HG03108 (cell line): ENCODE results near the gene MYO7A.

Source experiments
- ATAC-seq: cut with Tn5 transposase; IDR thresholded peaks from one replicate; pipeline ENCODE4 v1.9.1; 2021; ENCODE audit warnings: moderate library complexity; ENCODE audit not compliant: unreplicated experiment

Gene MYO7A

GRCh38 chr11:77159219-77159936 lies 31.3 kb downstream of the MYO7A start:
- ATAC-seq, result no peak

GRCh38 chr11:77159937-77160495 lies 32.0 kb downstream of the MYO7A start:
- no peak for ATAC-seq

DNA sequence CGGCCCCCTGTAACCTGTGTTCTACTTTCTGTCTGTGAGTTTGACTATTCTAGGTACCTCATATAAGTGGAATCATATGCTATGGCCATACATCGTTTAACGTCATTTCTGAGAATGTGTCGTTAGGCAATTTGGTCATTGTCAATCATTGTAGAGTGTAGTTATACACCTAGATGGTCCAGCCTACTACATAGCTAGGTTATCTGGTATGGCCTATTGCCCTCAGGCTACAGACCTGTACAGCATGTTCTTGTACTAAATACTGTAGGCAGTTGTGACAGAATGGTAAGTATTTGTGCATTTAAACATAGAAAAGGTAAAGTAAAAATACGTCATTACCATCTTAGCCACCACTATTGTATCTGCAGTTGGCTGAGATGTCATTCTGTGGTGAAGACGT lies 35.2 kb downstream of the MYO7A start:
- ATAC-seq, result no peak

GRCh38 chr11:77165066-77165465 lies 37.0 kb downstream of the MYO7A start:
- ATAC-seq, result no peak

DNA sequence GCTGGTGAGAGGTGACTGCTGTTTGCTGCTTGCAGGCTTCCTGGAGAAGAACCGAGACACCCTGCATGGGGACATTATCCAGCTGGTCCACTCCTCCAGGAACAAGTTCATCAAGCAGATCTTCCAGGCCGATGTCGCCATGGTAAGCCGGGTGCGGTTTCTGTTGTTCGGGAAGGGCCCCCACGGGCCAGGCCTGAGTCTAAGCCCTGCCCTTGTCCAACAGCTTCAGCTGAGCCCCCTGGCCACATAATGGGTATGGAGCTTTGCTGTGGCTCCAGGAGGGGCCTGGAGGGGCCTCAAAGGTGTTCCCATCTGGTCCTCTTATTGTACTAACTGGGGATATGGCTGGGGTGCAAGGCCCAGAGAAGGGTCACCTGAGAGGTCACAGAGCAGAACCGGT lies 38.0 kb downstream of the MYO7A start:
- ATAC-seq, result no peak

- ATAC-seq, result no peak
These were observed 39.1 kb downstream of the MYO7A start for GRCh38 chr11:77167111-77167626.

DNA sequence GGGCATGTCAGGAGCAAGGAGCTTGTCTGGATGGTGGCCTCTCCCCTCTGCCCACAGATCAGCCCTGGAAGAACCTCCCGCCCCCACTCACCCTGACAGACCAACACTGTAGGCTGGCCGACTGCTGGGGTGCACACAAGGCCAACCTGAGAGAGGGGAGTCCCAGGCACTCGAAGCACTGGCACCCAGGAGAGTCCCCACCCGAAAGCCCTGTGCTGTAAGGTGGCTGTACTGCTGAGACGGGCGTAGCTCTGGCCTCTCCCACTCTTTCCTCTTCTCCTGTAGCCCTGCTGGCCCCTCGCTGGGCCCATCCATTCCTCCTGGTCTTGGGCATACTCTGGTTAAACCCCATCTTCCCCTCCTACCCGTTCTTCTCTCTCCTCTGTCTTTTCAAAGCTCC lies 39.7 kb downstream of the MYO7A start:
- ATAC-seq, result no peak

- ATAC-seq, result no peak
These were observed 42.1 kb downstream of the MYO7A start for GRCh38 chr11:77170107-77170506.

- ATAC-seq, result no peak
These were observed 43.2 kb downstream of the MYO7A start for GRCh38 chr11:77171254-77171653.

DNA sequence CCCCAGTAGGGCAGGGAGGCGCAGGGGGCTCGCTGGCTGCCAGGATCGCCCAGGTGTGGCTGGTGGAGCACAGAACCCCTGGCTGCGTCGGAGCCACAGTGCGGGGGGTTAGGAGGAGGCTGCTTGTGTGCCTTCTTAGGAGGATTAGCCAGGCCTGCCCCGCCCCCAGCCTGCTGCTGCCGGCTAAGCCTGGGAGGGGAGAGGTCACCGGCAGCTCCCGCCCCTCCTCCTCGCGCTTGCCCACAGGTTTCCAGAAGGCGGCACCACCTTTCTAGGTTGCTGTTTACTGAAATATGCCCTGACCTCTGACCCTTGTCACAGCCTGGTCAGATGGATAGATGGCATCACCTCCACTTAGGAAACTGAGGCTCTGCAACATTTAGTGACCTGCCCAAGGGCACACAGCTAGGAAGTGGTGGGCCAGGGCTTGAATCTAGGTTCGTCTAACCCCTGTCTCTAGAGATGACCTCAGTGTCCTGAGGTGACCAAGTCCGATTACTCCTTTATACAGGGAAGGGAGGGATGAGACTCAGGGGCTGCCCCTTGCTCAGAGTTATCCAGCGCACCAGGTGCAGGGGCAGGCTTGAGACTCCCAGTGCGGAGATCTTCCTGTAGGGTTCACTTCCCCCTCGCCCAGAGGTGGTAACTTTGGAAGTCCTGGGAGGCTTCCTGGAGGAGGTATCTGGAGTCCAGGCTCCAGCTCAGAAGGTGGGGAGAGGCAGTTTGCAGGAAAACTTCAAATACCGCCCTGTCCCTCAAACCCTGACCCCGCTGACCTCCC lies 44.0 kb downstream of the MYO7A start:
- no peak for ATAC-seq

DNA sequence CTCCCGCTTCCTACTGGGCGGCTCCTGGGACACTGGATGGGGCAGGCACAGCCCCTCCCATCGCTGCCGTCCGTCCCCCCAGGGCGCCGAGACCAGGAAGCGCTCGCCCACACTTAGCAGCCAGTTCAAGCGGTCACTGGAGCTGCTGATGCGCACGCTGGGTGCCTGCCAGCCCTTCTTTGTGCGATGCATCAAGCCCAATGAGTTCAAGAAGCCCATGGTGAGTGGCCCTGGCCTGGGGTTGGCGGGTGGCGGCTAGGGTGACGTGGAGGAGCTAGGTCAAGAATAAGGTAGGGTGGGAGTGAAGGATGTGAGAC lies 44.6 kb downstream of the MYO7A start:
- ATAC-seq, result no peak

GRCh38 chr11:77173494-77173893 lies 45.4 kb downstream of the MYO7A start:
- ATAC-seq, result no peak

DNA sequence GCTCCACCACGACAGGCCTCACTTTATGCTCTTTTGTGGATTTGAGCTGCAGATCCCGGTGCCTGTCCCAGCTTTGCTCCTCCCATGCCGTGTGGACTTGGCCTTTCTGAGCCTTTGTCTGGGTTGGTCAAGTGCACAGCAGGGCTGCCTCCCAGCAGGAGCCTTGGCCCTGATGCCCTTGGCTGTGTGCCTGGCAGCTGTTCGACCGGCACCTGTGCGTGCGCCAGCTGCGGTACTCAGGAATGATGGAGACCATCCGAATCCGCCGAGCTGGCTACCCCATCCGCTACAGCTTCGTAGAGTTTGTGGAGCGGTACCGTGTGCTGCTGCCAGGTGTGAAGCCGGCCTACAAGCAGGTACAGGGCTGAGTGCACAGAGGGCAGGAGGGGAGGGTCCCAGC lies 46.5 kb downstream of the MYO7A start:
- ATAC-seq, result no peak

DNA sequence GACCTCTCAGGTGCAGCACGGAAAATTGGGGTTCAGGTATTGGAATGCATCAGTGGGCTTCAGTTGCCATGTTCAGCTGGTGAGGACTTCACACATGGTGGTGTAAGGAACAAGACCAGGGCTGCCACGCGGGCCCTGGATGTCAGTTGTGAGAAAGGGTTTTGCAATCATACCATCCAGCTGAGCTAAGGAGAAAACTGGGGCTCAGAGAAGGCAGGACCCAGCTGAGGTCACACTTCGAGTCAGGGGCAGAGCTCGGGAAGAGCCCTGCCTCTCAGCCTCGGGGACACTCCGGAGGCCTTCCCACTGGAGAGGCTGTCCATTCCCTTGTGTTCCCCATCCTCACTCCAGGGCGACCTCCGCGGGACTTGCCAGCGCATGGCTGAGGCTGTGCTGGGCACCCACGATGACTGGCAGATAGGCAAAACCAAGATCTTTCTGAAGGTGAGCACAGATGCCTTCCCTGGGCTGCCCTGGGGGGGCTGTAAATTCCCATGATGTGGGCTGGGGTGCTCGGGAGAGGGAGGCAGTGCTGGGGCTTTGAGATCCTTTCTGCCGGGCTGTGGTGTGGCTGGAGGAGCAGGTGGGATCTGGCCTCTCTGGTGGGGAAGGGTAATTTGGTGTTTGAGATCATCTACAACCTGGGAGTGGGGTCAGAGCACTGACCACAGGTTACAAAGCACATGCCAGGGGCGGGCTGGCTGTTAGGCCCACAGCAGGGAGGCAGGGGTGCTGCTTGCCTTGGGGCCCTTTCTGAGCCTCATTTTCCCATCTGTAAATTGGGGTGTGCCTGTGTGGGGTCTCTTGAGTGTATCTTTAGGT lies 47.2 kb downstream of the MYO7A start:
- no peak for ATAC-seq

GRCh38 chr11:77175869-77176539 lies 48.0 kb downstream of the MYO7A start:
- no peak for ATAC-seq

GRCh38 chr11:77176996-77177395 lies 49.0 kb downstream of the MYO7A start:
- no peak for ATAC-seq

DNA sequence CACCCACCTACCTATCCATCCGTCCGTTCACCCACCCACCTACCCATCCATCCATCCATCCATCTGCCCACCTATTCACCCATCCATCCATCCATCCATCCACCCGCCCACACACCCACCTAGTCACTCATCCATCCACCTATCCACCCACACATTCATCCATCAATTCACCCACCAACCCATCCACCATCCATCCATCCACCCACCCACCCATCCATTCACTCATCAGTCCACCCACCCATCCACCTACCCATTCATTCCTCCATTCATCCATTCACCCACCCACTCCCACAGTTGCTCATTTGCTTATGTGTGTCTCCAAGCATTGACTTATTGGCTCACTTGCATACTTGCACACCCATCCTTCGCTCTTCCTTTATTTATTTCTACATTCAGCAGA lies 50.1 kb downstream of the MYO7A start:
- no peak for ATAC-seq

DNA sequence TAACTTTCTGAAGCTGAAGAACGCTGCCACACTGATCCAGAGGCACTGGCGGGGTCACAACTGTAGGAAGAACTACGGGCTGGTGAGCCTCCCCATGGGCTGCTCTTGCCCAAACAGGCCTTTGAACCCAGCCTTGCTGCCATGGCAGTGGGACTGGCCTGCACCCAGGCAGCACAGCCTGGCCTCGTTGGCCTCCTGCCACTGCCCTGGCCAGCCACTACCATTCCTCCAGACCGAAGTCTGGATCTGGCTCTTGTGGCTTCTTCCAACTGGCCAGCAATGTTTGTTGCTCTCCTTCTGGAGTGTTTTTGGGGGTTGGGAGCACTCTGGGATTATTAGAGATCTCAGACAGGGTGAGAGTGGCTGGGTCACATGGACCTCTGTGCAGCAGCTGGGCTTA lies 51.0 kb downstream of the MYO7A start:
- no peak for ATAC-seq

GRCh38 chr11:77179681-77180080 lies 51.6 kb downstream of the MYO7A start:
- no peak for ATAC-seq

DNA sequence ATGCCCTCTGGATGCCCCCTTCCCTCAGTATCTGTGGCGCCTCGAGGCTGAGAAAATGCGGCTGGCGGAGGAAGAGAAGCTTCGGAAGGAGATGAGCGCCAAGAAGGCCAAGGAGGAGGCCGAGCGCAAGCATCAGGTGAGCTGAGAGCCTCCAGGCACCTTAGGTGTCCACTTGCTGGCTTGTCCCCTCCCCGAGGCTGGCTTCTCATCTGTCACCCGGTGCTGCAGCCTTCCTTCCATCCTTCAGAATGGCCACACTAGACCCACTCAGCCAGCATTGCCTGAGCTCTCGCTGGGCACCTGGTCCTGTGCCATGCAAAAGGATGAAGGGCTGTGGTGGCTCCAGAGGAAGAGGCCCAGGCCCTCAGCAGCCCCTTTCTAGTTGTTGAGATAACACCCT lies 52.3 kb downstream of the MYO7A start:
- ATAC-seq, result no peak

DNA sequence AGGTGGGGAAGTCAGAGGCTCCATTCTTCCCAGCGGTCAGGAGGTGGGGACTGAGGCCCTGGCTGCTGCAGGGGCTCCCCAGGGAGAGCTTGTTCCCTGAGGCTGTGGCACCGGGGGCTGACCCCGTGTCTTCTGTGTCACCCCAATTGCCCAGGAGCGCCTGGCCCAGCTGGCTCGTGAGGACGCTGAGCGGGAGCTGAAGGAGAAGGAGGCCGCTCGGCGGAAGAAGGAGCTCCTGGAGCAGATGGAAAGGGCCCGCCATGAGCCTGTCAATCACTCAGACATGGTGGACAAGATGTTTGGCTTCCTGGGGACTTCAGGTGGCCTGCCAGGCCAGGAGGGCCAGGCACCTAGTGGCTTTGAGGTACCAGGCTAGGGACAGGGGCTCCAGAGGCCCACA lies 53.2 kb downstream of the MYO7A start:
- no peak for ATAC-seq
